Caki2 (cell line): ENCODE measurements around the gene JPH3. TPM values are rescaled to one million over a fixed set of nuclear protein-coding genes. Genes with fewer than 3 reads are reported as not detected.

Experiments
- DNase-seq: peaks from one replicate; pipeline ENCODE4 v3.0.0-alpha.2; 2015; ENCODE audit warnings: low read depth
- in situ Hi-C: cut with HindIII; loops from 2 replicates; pipeline ENCODE4 v1.10.0; 2016; ENCODE audit warnings: low sequenced_read_pairs, low pct_unique_long_range_greater_than_20kb, mixed read lengths
- total RNA-seq: library from RNA; depleted of rRNA; stranded (reverse); fragments of >200 nt; shearing (Covaris generic); gene quantifications from 2 replicates; pipeline ENCODE4 v1.2.3, GENCODE V29; 2014; ENCODE audit warnings: low replicate concordance

The JPH3 gene
- total RNA-seq, 1 experiment from 2014 or later = 0.03 TPM

GRCh38 chr16:87684106-87684677, 81.9 kb downstream of the JPH3 start:
- DNase-seq = no peak
- in situ Hi-C loops = no loop called here

- in situ Hi-C loops = no loop called here
- no peak for DNase-seq
These were observed 82.5 kb downstream of the JPH3 start for GRCh38 chr16:87684711-87685404.

GRCh38 chr16:87685405-87685755, 83.1 kb downstream of the JPH3 start:
- DNase-seq = no peak
- in situ Hi-C loops = no loop called here

GRCh38 chr16:87685766-87686165, 83.5 kb downstream of the JPH3 start:
- in situ Hi-C loops = no loop called here
- DNase-seq = no peak

GRCh38 chr16:87686697-87687096, 84.4 kb downstream of the JPH3 start:
- no peak for DNase-seq
- in situ Hi-C loops = no loop called here

GRCh38 chr16:87687126-87687910, 85.0 kb downstream of the JPH3 start:
- DNase-seq = no peak
- in situ Hi-C loops = no loop called here

DNA sequence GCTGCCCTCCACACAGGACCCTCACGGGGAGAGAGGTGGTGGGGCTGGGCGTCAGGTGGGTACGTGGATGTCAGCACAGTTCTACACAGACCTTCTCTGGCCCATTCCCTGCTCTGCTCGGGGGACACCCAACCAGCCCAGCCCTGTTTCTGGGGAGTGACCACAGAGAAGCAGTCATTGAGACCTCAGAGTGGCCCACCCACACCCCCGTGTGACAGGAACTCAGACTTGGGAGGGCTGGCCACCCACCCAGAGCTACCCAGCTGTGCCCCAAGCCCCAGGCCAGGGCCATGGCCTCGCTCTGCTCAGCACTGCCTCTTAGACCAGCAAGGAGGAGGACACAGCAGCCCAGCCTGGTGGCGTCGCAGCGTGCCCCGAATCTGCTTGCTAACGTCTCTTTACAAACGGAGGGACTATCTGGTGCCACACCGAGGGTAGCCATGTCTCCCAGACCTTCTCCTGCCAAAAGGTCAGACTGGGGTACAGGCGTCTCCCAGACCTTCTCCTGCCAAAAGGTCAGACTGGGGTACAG, 85.8 kb downstream of the JPH3 start:
- no peak for DNase-seq
- in situ Hi-C loops = no loop called here

DNA sequence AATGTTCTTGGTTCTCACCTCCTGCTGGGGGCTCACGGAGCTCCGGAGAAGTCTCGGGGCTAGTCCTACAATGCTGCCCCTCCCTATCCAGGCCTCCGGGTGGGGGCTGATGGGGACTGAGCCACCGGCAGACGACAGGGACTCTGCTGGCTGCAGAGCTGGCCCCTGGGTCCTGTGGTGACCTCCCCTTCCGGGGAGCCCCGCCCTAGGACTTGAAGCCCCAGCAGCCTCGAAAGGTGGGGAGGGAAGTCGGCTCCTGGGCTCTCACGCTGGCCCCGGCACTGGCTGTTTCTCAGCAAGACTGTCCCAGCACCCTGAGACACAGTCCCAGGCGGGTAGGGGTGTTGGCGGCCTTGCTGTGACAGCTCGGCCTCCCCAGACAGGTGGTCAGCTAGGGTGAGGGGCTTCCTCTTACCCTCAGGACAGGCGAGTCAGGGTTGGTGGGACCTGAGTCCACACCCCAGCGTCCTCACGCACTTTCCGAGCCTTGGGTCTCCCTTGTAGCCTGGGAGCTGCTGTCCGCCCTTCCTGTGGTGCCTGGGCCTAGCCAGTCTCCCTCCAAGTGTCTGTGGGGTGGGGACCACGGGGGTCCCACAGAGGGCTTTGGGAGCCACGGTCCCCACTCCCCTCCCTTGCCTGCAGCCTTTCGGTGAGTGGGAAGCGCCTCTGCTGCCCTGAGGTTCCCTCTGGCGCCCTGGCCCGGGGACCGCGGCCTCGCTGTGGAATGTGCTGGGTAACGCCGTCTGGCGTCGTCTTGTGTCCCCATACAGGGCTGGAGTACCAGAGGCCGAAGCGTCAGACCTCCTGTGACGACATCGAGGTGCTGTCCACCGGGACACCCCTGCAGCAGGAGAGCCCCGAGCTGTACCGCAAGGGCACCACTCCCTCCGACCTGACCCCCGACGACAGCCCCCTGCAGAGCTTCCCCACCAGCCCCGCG, 86.8 kb downstream of the JPH3 start:
- in situ Hi-C loops = no loop called here
- DNase-seq = no peak

GRCh38 chr16:87689956-87690465, 87.7 kb downstream of the JPH3 start:
- no peak for DNase-seq
- in situ Hi-C loops = no loop called here

GRCh38 chr16:87690911-87691685, 88.8 kb downstream of the JPH3 start:
- DNase-seq = no peak
- in situ Hi-C loops = no loop called here

GRCh38 chr16:87691686-87692079, 89.4 kb downstream of the JPH3 start:
- DNase-seq = no peak
- in situ Hi-C loops = no loop called here

DNA sequence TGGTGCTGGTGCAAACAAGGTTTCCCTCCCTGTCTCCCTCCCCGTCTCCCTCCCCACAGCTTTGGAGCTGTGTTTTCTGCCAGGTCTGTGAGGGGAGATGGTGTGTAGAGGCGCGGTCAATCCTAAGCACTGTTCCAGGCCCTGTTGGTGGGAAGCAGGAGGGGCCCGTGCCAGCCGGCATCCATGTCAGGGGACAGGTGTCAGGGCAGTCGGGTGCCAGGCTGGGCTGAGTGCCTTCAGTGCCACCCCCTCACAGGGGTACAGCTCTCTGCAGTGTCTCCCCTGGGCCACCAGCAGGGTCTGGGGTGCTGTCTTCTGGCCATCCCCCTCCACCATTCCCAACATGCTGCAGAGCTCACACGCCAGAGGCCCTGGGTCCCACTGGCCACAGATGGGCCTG, 89.9 kb downstream of the JPH3 start:
- DNase-seq = no peak
- in situ Hi-C loops = no loop called here

DNA sequence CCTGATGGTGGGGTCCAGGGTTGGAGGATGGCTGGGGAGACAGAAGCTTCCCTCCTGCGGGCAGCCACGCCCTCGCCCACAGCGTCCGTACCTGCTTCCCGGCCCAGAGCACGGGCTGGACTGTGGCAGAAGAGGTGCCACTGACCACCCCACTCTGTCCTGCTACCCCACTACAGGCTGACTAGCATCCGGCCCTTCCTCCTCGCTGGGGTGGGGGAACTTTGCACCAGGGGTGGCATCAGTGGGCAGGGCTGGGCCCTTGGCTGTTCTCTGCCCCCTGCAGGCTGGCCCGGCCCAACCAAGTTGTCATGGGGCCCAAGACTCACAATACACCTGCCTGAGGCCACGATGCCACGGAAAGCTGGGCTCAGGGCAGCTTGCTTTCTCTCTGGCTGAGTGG, 90.4 kb downstream of the JPH3 start:
- in situ Hi-C loops = no loop called here
- no peak for DNase-seq

DNA sequence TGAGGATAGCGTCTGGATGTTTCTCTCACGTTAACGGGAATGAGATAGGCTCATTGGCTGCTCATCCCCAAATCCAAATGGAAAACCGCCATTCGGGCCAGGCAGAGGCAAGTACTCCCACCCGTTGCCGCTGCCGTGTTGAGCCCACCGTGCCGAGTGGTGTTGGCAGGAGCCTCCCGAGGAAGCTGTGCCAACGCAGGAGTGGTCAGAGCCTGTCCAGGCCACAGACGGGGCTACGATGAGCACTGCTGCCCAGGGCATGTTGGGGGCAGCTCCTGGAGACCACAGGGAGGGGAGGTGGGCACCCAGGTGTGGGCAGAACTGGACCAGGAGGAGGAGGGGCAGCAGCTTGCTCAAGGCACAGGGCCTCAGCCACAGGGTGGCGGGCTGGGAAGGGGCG, 91.5 kb downstream of the JPH3 start:
- in situ Hi-C loops = no loop called here

DNA sequence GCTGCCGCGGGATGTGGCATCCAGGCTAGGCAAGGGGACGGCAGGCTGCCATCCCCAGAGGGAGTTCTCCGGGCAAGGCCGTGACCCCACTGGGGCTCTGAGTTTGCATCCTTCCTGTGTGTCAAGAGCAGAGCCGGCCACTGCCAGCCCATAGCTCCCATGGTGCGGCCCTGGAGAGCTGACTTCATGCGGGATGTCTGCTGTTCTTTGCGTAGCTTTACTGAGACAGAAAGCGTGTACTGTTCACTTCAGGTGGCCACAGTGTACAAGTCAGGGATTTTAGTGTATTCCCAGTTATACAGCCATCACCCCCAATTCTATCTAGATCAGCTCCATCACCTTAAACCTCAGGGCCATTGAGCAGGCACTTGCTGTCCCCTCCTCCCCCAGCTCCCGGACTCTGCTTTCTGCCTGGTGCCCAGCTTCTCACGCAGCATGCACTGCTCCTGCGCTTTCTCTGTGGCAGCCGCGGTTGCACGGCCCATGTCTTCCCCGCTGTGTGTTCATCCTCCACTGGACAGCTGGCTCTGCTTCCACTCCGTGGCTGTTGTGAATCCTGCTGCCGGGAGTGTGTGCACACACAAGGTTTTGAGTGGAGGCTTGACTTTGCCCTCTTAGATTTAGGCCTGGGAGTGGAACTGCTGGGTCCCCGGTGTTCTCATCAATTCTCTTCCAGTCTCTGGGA, 92.3 kb downstream of the JPH3 start:
- no peak for DNase-seq
- in situ Hi-C loops = no loop called here

More for the DNA sequence above, 91.5 kb downstream of the JPH3 start:
- DNase-seq = no peak

- DNase-seq = no peak
- in situ Hi-C loops = no loop called here
These were observed 93.2 kb downstream of the JPH3 start for GRCh38 chr16:87695534-87695933.

DNA sequence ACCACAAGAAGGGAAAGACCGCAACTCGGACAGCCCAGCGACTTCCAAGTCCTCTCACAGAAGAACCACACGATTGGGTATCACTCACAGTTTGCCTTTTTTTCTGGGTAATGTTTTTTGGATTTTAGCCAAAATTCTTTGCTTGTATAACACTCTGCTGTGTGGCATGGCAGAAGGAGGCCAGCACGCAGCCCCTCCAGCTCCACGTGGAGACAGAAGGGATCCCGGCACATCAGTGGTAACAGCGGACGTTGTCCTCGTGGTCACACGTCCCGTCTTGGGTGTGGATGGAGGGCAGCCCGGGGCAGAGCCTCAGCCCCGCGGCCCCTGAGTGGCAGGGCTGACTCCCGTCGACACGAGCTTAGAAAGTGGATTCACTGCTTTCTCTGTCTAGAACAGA, 94.4 kb downstream of the JPH3 start:
- in situ Hi-C loops = no loop called here
- DNase-seq = no peak
